VCaP (cell line): ENCODE data around the gene CTNNBL1.

Experiments used
- H3K27ac ChIP-seq: fragments of 450-650 bp; 2 replicates; pipeline ENCODE4 v1.5.1; 2017
- CTCF ChIP-seq: fragments of 450-650 bp; conservative IDR thresholded peaks from 2 replicates; pipeline ENCODE4 v1.5.1; 2017; ENCODE audit warnings: mild to moderate bottlenecking, moderate library complexity

Gene CTNNBL1

DNA sequence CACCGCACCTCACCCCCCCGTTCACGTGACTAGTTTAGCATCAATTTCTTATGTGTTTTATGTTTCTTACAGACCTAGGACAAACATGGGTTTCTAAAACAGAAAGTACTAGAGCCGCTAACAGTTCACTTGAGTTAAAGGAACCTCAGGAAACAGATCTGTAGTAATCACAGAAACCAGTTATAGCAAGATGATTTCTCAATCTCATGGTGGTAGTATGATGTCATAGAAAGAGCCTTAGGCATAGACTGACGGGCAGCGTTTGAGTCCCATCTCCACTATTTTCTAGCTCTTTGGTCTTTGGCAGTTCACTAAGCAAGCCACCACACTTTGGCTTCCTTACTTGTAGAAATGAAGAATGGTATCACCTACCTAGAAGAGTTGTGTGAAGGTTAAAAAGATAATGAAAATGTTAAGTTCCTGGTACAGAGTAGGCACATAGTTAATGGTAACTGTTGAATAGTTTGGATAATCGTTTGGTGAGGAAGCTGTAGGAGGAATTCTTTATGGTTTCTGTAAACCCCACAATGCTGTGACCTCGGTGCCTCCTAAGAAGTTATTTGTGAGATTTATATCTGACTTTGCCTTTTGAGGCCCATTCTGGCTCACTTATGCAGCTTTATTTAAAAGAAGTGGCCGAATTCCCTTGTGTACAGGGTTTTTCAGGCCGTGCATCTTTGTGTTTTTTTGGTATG is 21.3 kb downstream of the CTNNBL1 start:
- TF ChIP-seq CTCF, result no peak
- no peak overlapping the region for H3K27ac ChIP-seq

GRCh38 chr20:37721751-37722150 is 27.9 kb downstream of the CTNNBL1 start:
- peak overlapping the region; percentile 91 for H3K27ac ChIP-seq
- no peak for TF ChIP-seq CTCF

DNA sequence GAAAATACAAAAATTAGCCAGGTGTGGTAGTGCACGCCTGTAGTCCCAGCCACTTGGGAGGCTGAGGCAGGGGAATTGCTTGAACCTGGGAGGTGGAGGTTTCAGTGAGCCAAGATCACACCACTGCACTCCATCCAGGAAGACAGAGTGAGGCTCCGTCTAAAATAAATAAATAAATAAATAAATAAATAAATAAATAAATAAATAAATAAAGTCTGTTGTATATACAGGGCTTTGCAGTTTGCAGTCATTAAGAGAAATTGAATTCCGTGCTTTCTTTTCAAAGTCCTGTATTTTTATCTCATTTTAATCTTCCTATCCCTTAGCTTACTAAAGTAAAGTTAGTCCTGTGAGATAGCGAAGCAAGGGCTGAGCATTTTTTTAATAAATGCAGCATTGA is 28.5 kb downstream of the CTNNBL1 start:
- peak overlapping the region; percentile 91 for H3K27ac ChIP-seq

GRCh38 chr20:37723668-37724067 is 29.8 kb downstream of the CTNNBL1 start:
- H3K27ac ChIP-seq, result peak overlapping the region; percentile 91
- TF ChIP-seq CTCF, result no peak

- H3K27ac ChIP-seq, result peak overlapping the region; percentile 91
- TF ChIP-seq CTCF, result no peak
These were observed 31.3 kb downstream of the CTNNBL1 start for GRCh38 chr20:37725165-37725564.

GRCh38 chr20:37725855-37726254 is 32.0 kb downstream of the CTNNBL1 start:
- peak overlapping the region; percentile 91; the same call in 1 of the 2 replicates for H3K27ac ChIP-seq
- no peak for TF ChIP-seq CTCF

- no peak for TF ChIP-seq CTCF
- peak overlapping the region; percentile 91; the same call in 1 of the 2 replicates for H3K27ac ChIP-seq
These were observed 32.5 kb downstream of the CTNNBL1 start for GRCh38 chr20:37726321-37726720.
